Measurements from ENCODE around the gene TMEM141.
"Not testable (repeated sequence)": the region's sequence is repeated elsewhere in the genome, so short reads cannot be mapped to it uniquely, and the experiment has no call there.

The TMEM141 gene

DNA sequence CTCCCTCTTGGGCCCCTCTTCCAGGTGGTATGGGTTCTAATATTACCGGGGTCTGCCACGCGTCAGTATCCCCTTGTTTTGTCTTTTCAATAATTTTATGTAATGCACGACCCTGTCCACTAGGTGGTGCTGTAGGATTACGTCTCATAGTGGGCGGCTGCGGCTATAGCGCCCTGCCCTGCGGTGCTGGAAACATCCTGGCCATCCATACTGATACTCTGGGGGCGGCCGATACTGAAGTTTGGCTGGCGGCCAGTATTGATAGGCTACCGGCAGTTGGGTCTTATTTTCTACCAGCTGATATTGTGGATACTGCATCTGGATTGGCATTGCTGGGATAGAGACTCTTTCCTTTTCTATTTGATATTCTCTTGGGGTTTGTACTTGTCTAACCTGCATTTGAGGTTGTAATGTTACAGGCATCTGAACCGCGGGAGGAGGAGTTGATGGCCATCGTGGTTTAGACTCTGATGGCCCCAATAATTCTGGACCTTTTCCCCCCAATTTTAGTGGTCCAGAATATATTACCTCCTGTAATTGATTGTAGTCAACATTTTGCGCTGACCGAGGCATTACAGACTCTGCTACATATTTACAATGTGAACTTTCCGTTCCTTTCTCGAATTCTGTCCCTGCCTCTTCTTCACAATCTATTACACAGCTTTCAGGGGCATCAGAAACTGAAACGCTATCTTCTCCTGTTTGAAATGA, 3.3 kb upstream of the TMEM141 start:
- H3K4me3 ChIP-seq (replicated peaks; ENCODE audit: low read depth, low read length), result no peak overlapping the region
- H3K27me3 ChIP-seq (replicated peaks; ENCODE audit: control insufficient read depth, insufficient read depth, low read length), result no peaks in the 10 kb centered on the region
- H3K36me3 ChIP-seq (ENCODE audit: control insufficient read depth, insufficient read depth, low read length), result no peaks in the 10 kb centered on the region; the same call in 1 of the 2 replicates
- TF ChIP-seq, protein P1, sequence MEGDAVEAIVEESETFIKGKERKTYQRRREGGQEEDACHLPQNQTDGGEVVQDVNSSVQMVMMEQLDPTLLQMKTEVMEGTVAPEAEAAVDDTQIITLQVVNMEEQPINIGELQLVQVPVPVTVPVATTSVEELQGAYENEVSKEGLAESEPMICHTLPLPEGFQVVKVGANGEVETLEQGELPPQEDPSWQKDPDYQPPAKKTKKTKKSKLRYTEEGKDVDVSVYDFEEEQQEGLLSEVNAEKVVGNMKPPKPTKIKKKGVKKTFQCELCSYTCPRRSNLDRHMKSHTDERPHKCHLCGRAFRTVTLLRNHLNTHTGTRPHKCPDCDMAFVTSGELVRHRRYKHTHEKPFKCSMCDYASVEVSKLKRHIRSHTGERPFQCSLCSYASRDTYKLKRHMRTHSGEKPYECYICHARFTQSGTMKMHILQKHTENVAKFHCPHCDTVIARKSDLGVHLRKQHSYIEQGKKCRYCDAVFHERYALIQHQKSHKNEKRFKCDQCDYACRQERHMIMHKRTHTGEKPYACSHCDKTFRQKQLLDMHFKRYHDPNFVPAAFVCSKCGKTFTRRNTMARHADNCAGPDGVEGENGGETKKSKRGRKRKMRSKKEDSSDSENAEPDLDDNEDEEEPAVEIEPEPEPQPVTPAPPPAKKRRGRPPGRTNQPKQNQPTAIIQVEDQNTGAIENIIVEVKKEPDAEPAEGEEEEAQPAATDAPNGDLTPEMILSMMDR (IDR thresholded peaks at IDR 0.05; ENCODE audit: insufficient read depth, low read length, poor library complexity, severe bottlenecking), result peak; percentile 75
- DNase-seq (ENCODE audit: extremely low read depth, insufficient read length), result no peak

DNA sequence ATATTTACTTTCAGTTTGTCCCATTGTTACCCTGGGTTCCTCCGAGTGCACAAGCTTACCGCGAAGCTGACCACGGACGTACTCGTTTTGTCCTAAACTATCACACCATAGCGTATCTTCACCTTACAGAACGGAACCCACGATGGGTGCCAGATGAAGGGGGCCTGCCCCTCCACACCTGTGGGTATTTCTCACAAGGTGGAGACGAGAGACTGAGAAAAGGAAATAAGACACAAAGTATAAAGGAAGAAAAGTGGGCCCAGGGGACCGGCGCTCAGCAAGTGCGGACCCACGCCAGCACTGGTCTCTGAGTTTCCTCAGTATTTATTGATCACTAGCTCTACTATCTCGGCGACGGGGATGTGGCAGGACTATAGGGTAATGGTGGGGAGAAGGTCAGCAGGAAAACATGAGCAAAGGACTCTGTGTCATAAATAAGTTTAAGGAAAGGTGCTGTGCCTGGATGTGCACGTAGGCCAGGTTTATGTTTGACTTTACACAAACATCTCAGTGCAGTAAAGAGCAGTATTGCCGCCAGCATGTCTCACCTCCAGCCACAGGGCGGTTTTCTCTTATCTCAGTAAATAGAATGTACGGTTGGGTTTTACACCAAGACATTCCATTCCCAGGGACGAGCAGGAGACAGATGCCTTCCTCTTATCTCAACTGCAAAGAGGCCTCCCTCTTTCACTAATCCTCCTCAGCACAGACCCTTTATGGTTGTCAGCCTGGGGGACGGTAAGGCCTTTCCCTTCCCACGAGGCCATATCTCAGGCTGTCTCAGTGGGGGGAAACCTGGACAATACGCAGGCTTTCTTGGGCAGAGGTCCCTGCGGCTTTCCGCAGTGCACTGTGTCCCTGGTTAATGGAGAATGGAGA, 2.3 kb upstream of the TMEM141 start:
- not testable (repeated sequence) for H3K36me3 ChIP-seq (ENCODE audit: control insufficient read depth, insufficient read depth, low read length); H3K4me3 ChIP-seq (replicated peaks; ENCODE audit: low read depth, low read length); DNase-seq (ENCODE audit: extremely low read depth, insufficient read length); H3K27me3 ChIP-seq (replicated peaks; ENCODE audit: control insufficient read depth, insufficient read depth, low read length)

DNA sequence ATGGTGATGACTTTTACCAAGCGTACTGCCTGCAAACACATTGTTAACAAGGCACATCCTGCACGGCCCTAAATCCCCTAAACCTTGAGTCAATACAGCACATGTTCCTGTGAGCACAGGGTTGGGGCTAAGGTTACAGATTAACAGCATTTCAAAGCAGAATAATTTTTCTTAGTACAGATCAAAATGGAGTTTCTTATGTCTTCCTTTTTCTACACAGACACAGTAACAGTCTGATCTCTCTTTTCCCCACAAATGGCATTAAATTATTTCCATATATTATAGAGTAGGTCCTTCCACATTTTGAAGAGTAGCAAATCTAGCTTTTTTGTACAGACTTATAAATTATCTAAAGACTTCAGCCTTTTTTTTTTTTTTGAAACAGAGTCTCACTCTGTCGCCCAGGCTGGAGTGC, 1.6 kb upstream of the TMEM141 start:
- Histone ChIP-seq H3K4me3 (replicated peaks; ENCODE audit: low read depth, low read length) (no peak overlapping the region), H3K36me3 (ENCODE audit: control insufficient read depth, insufficient read depth, low read length) (no peaks in the 10 kb centered on the region; the same call in 1 of the 2 replicates), H3K27me3 (replicated peaks; ENCODE audit: control insufficient read depth, insufficient read depth, low read length) (no peaks in the 10 kb centered on the region)
- no peak for DNase-seq (ENCODE audit: extremely low read depth, insufficient read length)
- TF ChIP-seq, protein P1 (IDR thresholded peaks at IDR 0.05; ENCODE audit: insufficient read depth, low read length, poor library complexity, severe bottlenecking), result no peak

DNA sequence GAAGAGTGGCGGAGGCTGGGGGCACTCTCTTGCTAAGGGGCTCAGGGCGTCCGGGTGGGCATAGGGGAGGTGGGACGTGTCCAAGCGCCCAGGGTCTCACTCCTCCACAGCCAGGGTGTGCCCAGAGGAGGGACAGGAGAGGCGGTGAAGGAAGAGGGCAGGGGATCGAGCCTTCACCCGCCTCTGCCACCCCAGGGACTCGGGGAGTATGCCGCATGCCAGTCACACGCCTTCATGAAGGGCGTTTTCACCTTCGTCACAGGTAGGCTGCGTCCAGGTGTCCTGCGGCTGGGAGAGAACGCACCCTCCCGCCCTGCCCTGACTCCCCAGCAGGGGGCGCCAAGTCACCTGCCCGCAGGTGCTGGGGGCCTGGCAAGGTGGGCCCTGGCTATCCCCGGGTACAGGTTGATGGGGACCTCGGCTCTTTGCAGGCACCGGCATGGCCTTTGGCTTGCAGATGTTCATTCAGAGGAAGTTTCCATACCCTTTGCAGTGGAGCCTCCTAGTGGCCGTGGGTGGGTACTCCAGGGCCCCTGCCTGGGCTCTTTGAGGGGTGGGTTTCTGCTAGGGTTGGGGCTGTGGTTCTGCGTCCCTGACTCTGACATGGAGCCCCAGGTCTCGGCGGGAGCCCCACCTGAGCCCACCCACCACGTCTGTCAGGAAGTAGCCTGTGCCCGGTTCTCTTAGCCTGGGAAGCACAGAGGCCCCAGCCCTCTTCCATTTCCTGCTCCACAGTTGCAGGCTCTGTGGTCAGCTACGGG, 552 bp downstream of the TMEM141 start:
- peak; percentile 75 for DNase-seq (ENCODE audit: extremely low read depth, insufficient read length)
- TF ChIP-seq, protein P1 (IDR thresholded peaks at IDR 0.05; ENCODE audit: insufficient read depth, low read length, poor library complexity, severe bottlenecking), result peak; percentile 99
- no peaks in the 10 kb centered on the region; the same call in 1 of the 2 replicates for H3K36me3 ChIP-seq (ENCODE audit: control insufficient read depth, insufficient read depth, low read length)
- H3K27me3 ChIP-seq (replicated peaks; ENCODE audit: control insufficient read depth, insufficient read depth, low read length), result no peaks in the 10 kb centered on the region; the same call in 1 of the 2 replicates
- peak overlapping the region; percentile 73 for H3K4me3 ChIP-seq (replicated peaks; ENCODE audit: low read depth, low read length)

DNA sequence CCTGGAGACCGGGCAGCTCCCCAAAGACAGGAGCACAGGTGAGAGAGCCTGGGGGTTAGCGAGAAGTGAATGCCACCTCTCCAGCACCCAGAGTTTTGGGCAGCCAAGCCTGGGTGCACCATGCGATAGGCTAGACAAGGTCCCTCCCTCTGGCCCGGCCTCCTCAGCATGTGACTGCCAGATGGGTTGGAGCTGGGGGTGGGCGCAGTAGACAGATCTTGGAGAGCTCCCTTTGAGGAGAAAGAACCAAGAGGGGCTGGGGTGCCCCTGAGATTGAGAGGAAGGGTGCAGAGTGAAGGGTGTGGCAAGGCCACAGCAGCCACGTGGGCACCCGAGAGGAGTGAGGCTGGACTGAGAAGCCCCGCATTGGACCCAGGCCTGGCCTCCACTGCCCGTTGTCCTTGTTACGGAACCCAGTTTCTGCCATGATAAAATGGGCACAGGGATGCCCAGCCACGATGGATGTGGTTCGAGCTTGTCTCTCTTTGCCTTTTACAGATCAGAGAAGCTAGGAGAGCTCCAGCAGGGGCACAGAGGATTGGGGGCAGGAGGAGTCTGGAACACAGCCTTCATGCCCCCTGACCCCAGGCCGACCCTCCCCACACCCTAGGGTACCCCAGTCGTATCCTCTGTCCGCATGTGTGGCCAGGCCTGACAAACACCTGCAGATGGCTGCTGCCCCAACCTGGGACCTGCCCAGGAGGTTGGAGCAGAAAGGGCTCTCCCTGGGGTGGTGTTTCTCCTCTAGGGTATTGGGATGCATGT, 1.4 kb downstream of the TMEM141 start:
- Histone ChIP-seq H3K36me3 (ENCODE audit: control insufficient read depth, insufficient read depth, low read length) (no peaks in the 10 kb centered on the region; the same call in 1 of the 2 replicates), H3K4me3 (replicated peaks; ENCODE audit: low read depth, low read length) (no peak overlapping the region), H3K27me3 (replicated peaks; ENCODE audit: control insufficient read depth, insufficient read depth, low read length) (no peaks in the 10 kb centered on the region; the same call in 1 of the 2 replicates)
- TF ChIP-seq, protein P1 (IDR thresholded peaks at IDR 0.05; ENCODE audit: insufficient read depth, low read length, poor library complexity, severe bottlenecking), result no peak
- no peak for DNase-seq (ENCODE audit: extremely low read depth, insufficient read length)

Measured in GM06990 (cell line).